GM12873 (cell line): ENCODE data around the gene ARAP1.

Source experiments
- CTCF ChIP-seq: IDR thresholded peaks from 2 replicates; pipeline ENCODE4 v1.5.1; 2012; ENCODE audit warnings: low read depth, mild to moderate bottlenecking, moderate library complexity, low read length, control low read depth; ENCODE audit not compliant: insufficient read depth; ENCODE audit errors: missing control alignments

The ARAP1 gene

GRCh38 chr11:72739240-72740059 is 12.8 kb downstream of the ARAP1 start:
- TF ChIP-seq CTCF, result no peak

GRCh38 chr11:72738199-72739141 is 13.7 kb downstream of the ARAP1 start:
- no peak for TF ChIP-seq CTCF

GRCh38 chr11:72737336-72737735 is 14.9 kb downstream of the ARAP1 start:
- no peak for TF ChIP-seq CTCF

- TF ChIP-seq CTCF, result no peak
Measured at GRCh38 chr11:72736452-72737069, 15.6 kb downstream of the ARAP1 start.

GRCh38 chr11:72735495-72736027 is 16.6 kb downstream of the ARAP1 start:
- TF ChIP-seq CTCF, result no peak

GRCh38 chr11:72732329-72732728 is 19.9 kb downstream of the ARAP1 start:
- TF ChIP-seq CTCF, result no peak
